Non-pigmented ciliary epithelial cell (primary cell): ENCODE data around the gene DHODH.
A peak's percentile ranks its signal among the peaks of the same experiment; 100 is the strongest.
"Not testable (repeated sequence)": the region's sequence is repeated elsewhere in the genome, so short reads cannot be mapped to it uniquely, and the experiment has no call there.

Source experiments
- DNase-seq: peaks from one replicate; pipeline ENCODE4 v3.0.0-alpha.2; 2010; ENCODE audit warnings: low read depth

DHODH gene

DNA sequence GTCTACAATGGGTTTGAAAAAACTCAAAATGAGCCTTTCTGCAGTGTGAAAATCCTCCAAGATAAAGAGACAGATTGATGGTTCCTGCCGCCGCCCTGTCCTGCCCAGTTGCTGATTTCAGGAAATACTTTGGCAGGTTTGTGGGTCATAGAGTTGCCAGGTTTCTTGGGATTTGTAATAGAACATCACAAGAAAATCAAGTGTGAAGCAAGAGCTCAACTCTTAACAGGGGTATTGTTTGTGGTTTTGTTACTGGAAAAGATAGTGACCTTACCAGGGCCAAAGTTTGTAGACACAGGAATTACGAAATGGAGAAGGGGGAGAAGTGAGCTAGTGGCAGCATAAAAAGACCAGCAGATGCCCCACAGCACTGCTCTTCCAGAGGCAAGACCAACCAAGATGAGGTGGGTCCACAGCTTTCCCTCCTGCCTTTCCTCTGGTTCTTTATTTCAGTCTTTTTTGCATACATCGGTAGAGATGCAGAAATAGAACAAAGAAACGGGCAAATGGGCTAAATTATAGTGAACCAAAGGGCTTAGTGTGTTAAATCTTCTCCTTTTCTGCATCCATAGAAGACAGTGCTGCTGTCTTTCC is 45.8 kb downstream of the DHODH start, which contains the start of gene HP:
Gene HP (plus strand): TSS at position 252 of the 594 bp plus-strand sequence. CDS start 148 bp downstream, at position 400.
- not testable (repeated sequence) for DNase-seq

DNA sequence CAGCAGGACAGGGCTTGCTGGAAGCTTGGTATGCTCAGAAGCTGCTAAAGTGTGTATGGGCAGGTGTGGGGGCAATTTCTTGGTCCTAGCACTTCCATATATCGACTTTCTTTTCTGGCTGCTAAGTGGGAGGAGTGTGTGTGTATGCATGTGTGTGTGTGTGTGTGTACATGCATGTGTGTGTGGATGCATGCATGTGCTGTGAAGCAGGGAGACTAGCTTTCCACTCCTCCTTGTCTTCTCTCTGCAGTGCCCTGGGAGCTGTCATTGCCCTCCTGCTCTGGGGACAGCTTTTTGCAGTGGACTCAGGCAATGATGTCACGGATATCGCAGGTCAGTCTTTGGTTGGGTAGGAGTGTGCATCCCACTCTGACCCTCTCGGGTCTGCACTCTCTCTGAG is 47.4 kb downstream of the DHODH start:
- DNase-seq = no peak

DNA sequence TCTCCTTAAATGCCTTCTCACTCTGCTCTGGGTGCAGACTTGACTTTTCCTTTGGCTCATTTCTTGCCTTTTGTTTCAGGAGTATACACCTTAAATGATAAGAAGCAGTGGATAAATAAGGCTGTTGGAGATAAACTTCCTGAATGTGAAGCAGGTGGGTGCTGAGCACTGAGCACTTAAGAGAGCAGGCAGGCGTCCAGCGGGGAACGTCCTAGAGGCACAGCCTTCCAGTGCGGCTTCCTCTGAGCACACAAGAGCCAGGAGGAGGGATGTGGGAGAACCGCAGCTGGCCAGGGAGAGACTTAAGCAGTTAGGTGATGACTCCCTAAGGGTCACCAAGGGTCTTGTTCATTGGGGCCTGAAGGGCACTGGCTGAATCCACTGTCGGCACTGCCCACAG is 48.8 kb downstream of the DHODH start:
- not testable (repeated sequence) for DNase-seq

DNA sequence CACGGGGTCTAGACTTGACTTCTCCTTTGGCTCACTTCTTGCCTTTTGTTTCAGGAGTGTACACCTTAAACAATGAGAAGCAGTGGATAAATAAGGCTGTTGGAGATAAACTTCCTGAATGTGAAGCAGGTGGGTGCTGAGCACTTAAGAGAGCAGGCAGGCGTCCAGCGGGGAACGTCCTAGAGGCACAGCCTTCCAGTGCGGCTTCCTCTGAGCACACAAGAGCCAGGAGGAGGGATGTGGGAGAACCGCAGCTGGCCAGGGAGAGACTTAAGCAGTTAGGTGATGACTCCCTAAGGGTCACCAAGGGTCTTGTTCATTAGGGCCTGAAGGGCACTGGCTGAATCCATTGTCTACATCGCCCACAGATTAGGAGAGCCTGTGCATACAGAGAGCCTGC is 50.5 kb downstream of the DHODH start:
- DNase-seq = not testable (repeated sequence)

DNA sequence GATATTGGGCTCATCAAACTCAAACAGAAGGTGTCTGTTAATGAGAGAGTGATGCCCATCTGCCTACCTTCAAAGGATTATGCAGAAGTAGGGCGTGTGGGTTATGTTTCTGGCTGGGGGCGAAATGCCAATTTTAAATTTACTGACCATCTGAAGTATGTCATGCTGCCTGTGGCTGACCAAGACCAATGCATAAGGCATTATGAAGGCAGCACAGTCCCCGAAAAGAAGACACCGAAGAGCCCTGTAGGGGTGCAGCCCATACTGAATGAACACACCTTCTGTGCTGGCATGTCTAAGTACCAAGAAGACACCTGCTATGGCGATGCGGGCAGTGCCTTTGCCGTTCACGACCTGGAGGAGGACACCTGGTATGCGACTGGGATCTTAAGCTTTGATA is 51.9 kb downstream of the DHODH start:
- no peak for DNase-seq

DNA sequence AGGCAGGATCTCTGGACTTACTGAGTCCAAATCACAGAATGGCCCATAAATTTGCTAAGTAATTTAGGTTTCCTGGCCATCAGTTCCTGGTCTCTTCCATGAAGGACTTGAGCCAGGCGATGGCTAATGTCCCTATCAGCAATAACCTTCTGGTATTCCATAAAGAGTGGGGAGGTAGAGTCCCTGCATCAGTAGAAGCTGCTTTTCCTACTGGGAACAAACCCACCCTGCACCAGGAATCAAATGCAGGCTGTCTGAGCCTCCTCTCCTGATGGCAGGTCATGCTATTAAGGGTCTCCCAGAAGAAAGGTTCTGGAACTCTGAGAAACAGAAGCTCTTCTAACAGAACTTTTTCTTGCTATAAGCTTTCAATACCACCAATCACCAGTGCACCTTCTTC is 53.0 kb downstream of the DHODH start:
- no peak for DNase-seq

DNA sequence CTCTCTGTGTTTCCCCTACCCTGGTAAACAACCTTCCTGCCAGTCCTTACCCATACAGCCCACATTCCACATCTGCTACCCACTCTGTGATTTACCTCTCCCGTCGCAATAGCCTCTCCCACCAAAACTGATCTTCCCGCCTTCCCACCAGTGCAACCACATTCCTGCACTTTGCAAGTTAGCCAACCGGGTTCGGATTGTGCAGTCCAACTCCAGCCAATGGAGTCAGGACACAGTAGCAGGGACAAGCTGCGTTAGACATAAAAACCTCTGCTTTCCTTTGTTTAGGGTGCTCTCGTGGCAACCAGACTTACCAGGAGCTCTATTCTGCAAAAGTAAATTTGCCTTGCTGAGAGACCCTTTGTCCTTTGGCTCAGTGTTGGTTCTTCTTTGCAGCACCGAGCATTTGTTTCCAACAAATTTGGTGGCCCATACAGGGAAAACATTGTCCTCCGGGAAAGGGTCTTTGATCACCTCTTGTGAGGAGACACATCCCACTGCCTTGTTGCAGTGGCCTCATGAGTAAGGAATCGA is 55.9 kb downstream of the DHODH start:
- no peak for DNase-seq

DNA sequence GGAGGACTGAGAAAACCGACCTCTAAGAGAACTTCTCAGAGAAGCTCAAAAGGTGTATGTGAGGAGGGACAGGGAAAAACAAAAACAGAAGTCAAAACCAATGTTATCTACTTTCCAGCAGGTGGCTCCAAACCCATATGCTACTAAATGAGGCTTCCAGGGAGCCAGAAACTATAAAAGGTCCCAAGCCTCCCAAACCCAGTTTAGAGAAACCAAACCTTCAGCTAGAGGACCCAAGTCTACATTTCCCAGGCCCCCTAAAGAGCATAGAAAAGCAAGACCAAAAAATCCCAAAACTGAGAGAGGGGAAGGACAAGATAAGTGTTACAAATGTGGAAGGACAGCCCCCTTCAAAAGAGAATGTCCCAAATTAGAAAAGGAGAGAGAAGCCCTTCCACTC is 58.2 kb downstream of the DHODH start:
- peak; percentile 3 for DNase-seq

DNA sequence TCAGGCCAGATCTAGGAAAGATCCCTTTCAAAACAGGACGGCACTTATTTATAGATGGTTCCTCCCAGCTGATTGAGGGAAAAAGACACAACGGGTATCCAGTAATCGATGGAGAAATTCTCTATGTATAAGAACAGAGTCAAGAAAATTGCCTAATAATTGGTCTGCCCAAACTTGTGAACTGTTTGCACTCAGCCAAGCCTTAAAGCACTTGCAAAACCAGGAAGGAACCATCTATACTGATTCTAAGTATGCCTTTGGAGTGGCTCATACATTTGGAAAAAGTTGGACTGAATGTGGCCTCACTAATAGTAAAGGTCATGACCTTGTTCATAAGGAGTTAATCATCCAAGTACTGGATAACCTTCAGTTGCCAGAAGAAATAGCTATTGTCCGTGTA is 60.4 kb downstream of the DHODH start:
- no peak for DNase-seq

DNA sequence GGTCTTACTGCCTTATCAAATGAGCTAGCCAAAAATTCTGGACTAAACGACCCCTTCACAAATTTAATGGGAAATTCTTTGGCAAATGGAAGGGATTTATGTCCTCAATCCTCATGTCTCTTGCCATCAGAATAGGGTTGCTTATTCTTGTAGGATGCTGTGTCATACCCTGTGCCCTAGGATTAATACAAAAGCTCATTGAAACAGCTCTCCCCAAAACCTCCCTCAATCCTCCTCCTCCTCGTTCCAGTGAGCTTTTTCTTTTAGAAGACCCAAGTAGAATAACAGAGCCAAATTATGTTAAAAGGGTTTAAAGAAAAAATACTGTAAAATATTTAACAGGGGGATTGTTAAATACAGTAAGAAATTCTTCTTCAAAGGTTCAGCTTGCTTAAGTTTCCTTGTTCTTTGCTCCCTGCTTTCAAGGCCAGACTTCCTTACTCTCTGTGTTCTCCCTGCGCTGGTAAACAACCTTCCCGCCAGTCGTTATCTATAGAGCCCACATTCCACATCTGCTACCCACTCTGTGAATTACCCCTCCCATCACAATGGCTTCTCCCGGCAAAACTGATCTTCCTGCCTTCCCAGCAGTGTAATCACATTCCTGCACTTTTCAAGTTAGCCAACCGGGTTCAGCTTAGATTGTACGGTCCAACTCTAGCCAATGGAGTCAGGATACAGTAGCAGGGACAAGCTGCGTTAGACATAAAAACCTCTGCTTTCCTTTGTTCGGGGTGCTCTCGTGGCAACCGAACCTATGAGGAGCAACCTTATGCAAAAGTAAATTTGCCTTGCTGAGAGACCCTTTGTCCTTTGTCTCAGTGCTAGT is 64.2 kb downstream of the DHODH start:
- DNase-seq = no peak

DNA sequence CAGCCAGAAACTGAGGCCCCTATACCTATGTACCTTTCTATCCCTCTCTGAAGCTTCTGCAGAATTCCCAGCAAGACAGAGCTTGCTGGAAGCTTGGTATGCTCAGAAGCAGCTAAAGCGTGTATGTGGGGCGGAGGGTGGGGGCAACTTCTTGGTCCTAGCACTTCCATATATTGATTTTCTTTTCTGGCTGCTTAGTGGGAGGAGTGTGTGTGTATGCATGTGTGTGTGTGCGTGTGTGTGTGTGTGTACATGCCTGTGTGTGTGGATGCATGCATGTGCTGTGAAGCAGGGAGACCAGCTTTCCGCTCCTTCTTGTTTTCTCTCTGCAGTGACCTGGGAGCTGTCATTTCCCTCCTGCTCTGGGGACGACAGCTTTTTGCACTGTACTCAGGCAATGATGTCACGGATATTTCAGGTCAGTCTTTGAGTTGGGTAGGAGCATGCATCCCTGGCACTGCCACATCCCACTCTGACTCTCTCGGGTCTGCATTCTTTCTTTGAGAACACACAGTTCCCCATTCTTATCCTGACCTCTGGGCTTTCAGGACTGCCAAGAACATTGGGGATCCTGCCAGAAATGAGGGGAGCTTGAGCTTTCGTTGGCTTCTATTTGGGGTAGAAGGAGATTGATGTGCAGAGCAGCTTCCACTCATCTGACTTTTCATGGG is 65.2 kb downstream of the DHODH start:
- no peak for DNase-seq

DNA sequence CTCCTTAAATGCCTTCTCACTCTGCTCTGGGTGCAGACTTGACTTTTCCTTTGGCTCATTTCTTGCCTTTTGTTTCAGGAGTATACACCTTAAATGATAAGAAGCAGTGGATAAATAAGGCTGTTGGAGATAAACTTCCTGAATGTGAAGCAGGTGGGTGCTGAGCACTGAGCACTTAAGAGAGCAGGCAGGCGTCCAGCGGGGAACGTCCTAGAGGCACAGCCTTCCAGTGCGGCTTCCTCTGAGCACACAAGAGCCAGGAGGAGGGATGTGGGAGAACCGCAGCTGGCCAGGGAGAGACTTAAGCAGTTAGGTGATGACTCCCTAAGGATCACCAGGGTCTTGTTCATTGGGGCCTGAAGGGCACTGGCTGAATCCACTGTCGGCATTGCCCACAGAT is 66.5 kb downstream of the DHODH start:
- not testable (repeated sequence) for DNase-seq
